Epidermal melanocyte (primary cell): Measurements from ENCODE around the gene APBB1IP.
"Not testable (repeated sequence)": the region's sequence is repeated elsewhere in the genome, so short reads cannot be mapped to it uniquely, and the experiment has no call there.

Experiments
- DNase-seq: peaks from one replicate; pipeline ENCODE4 v3.0.0; 2011; ENCODE audit warnings: low spot score; ENCODE audit not compliant: insufficient read length

APBB1IP gene

DNA sequence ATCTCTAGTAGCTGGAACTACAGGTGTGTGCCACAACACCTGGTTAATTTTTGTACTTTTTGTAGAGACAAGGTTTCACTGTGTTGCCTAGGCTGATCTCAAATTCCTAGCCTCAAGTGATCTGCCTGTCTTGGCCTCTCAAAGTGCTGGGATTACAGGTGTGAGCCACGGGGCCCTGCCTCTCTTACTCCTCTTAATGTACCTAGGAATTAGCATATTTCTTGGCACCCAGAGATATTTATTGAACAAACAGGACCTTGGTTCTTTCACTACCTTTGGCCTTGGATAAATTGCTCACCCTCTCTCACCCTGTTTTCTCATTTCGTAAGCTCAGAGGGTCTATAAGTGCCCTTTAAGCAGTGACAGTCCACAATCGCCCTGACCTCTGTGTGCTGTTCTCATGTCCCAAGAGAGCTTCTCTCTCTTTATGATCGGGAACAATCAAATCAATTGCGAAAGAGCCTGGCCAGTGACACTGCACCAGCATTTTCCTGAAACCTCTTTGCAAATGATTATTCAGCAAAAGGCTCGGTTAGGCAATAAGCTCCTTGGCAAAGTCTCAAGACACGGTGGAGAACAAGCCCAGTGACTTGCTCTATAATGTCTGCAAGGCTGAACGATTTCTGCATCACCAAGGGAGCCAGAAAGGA is 117.7 kb downstream of the APBB1IP start:
- DNase-seq: no peak

DNA sequence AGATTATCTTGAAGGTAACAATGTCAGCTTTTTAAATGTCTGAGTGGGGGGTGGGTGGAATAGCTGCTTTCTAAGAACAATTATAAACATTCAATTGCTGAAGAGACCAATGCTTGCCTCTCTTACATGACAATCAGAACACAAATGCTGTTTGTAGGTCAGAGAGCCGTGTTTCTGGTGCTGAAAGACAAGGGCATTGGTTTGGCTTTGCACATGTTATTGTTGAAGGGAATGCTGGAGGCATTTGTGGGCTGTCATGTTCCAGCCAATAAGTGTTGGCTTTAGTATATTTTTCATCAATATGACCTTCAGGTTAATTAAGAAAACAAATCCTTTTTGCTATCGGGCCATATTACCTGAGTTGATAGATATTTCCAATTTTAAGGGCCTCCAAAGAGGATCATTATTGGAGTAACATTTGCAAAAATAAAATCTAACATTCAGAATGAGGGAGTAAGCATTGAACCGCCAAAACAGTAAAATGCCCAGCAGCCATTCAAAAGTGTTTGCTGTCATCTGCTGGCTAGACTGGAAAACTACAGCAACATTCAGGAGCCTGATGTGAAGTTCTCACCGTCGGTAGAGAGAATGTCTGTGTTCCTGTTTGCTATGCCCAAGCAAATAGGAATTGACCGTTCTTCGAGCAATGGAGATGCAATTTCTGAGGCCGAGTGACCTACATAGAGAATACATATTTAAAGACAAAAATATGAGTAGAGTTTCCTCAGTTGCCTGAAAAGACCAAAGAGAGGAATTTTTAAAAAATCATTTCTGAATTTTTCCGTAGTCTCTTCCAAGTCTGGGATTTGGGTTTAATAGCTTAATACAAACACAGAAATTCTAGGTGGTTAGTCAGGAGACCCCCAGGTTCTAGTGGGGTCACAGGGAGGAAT is 118.9 kb downstream of the APBB1IP start:
- DNase-seq: peak; percentile 55

DNA sequence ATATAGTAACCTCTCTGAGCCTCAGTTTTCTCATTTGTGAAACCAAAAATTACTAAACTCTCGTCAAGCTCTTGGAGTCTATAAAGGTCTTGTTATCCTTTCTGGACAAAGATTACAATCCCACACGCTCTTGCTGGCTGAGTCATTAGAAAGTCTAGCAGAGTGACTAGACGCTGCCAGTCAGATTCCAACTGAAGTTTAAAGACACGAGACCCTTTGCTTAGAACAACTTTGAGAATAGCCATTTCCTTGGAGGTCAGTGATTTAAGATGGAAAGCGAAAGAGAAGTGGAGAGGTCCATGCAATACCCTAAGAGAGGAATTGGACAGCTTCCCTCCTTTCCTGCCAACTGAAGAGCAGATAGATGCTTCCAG is 119.5 kb downstream of the APBB1IP start:
- no peak for DNase-seq

DNA sequence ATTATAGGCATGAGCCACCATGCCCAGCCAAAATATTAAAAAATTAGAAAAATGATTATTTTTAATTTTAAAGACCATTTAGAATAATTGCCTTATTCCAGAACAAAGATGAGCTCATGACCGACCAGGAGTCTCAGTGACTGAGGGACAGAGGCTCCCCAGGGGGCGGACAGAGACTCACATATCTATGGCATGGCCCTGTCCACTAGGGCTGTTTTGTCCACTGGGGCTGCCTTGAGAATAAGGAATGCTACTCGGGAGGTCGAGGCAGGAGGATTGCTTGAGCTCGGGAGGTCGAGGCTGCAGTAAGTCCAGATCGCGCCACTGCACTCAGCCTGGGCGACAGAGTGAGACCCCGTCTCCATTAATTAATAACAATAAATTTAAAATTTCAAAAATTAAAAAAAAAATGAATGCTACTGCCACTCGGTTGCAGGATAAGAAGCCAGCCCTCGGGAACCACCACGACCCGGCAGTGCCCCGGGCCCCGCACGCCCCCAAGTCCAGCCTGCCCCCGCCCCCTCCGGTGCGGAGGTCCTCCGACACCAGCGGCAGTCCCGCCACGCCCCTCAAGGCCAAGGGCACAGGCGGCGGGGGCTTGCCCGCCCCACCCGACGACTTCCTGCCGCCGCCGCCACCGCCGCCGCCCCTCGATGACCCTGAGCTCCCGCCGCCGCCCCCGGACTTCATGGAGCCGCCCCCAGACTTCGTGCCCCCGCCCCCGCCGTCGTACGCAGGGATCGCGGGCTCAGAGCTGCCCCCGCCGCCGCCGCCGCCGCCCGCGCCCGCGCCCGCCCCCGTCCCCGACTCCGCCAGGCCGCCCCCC is 128.6 kb downstream of the APBB1IP start:
- no peak for DNase-seq

DNA sequence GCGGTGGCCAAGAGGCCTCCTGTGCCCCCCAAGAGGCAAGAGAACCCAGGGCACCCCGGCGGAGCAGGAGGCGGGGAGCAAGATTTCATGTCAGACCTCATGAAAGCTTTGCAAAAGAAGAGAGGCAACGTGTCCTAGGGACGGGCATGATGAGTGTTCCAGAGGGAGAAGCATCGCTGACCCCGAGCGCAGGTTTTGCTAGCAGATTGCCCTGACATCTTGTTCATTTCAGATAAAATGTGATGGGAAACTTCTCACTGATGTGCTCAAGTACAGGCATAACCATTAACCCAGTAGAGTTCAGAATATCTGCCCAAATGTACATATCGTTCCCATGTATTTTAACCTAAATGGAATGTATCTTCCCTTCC is 129.2 kb downstream of the APBB1IP start:
- DNase-seq: no peak

DNA sequence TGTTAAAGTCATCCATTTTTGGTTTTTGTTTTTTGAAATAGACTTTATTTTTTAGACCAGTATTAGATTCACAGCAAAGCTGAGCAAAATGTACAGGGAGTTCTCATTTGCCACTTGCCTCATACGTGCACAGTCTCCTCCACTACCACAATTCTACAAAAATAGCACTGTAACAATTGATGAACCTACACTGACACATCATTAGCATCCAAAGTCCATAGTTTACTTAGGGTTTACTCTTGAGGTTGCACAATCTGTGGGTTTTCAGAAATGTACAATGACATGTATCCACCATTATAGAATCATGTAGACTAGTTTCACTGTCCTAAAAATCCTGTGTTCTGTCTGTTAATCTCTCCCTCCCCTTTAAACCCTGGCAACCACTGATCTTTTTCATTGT is 133.5 kb downstream of the APBB1IP start:
- no peak for DNase-seq

DNA sequence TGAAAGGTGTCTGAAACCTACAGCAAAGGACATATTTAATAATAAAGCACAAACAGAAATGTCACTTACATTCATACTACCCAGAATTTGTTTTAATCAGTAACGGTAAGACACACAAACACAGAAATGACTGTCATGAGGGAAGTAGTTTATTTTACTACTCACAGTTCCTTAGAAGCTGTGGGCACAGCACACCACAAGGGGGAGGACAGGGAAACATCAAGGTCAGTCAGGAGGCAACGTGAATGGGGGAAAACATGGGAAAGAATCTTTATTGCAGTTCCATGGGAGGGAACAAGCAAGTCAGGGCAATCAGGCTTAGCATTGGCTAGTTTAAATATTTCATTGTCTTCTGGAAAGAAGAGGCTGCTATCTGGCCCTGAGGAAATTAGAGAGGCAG is 135.5 kb downstream of the APBB1IP start:
- no peak for DNase-seq

DNA sequence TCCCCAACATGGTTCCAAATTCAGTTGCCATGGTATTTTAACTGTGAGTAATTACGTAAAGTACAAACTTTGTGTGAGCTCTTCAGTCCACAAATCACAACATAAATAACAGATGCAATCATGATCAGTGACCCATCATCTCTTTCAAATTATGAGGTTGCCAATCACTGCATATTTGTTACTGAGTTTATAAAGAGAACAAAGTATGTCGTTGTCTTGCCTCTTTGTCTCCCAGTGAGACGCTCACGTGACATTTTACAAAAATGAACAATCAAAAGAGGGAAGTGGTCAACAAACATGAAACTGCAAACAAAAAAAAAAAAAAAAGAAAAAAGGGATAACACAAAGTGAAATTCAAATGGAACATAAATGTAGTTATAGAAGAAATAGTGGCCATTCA is 136.6 kb downstream of the APBB1IP start:
- DNase-seq: no peak

DNA sequence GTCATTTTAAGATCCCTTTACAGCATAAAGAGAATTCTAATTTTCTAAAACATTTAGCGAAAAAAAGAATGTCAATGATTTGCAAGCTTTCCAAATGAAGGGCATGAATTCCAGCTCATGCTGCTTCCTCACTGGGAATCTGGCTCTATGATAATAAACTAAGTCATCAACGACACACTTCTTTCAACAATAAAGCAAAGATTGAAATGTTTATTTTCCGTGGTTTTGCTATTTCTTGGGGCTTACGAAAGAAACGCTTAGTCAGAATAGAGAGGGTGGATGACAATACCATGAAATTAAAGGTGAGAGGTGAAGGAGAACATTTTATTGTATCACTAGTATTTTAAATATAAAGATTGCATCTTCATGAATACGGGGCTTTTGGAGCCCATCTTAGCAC is 140.2 kb downstream of the APBB1IP start:
- not testable (repeated sequence) for DNase-seq

DNA sequence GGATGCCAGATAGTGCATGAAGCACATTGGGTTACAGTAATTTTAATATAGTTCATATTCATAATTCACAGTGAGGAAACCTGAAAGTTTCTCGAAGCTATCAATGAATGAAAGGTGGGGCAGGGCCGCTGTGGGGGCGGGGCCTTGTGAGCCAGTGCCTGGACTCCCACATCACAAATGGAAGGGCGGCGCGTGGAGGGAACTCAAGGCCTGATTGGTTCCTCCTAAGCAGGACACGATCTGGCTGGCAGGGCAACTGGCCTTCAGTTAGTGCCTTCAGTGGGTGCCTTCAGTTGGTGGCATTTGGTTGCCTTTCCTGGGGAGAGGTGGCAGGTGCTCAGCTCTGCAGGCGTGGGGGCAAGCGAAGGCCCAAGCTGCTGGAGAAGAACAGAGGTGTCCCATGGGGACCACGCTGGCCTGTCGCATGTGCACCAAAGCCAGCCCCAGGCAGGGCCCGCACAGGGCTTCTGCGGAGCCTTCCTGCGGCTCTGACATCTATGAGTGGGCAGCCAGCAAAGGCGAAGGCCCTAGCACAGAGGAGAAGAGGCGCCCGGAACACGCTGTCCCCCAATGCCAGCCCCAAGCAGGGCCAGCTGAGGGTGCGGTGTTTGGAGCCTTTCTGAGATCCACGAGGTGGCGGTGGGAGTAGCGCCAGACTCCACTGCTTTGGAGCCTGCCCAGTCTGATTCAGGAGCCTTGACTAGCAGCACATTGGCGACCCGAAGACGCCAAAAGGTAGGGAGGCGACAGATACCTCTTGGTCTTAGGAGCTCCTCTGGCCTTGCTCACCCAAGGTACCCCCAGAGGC is 141.3 kb downstream of the APBB1IP start:
- no peak for DNase-seq

DNA sequence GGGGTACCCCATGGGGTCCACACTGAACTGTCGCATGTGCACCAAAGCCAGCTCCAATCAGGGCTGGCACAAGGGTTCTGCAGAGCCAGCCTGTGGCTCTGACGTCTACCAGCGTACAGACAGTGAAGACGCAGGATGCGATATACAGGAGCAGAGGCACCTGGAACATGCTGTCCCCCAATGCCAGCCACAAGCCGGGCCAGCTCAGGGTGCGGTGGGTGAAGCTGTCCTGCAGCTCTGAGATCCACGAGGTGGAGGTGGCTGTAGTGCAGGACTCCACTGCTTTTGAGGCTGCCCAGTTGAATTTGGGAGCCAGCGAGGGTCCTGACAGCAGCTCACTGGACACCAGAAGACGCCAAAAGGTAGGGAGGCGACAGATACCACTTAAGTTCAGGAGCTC is 148.1 kb downstream of the APBB1IP start:
- no peak for DNase-seq

DNA sequence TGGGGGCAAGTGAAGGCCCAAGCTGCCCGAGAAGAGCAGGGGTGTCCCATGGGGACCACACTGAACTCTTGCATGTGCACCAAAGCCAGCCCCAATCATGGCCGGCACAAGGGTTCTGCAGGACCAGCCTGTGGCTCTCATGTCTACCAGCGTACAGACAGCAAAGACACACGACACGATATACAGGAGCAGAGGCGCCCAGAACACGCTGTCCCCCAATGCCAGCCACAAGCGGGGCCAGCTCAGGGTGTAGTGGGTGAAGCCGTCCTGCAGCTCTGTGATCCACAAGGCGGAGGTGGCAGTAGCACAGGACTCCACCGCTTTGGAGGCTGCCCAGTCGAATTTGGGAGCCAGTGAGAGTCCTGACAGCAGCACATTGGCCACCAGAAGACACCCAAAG is 150.5 kb downstream of the APBB1IP start:
- DNase-seq: no peak

DNA sequence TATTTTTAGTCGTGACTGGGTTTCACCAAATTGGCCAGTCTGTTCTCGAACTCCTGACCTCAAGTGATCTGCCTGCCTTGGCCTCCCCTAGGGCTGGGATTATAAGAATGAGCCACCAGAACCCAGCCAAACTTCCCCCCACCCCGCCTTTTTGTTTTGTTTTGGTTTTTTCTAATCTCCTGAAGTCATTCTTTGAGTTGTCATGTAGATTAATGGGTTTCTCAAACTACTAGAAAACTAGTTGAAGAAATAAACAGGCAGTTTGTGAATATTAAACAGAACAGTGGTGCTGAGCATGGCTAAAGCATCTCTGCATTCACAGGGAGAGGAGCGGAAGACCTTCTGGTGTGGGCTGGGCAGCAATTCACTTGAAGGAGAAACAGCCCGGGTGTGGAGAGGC is 151.7 kb downstream of the APBB1IP start:
- DNase-seq: not testable (repeated sequence)

DNA sequence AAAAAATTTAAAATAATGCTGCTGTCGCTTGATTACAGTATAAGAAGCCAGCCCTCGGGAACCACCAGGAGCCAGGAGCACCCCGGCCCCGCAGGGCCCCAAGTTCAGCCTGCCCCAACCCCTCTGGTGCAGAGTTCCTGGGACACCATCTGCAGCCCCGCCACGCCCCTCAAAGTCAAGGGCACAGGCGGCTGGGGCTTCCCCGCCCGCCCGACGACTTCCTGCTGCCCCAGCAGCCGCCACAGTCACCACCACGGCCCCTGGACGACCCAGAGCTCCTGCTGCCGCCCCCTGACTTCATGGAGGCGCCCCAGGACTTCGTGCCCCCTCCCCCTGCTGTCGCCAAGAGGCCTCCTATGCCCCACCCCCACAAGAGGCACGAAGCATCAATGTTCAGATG is 155.8 kb downstream of the APBB1IP start:
- no peak for DNase-seq

DNA sequence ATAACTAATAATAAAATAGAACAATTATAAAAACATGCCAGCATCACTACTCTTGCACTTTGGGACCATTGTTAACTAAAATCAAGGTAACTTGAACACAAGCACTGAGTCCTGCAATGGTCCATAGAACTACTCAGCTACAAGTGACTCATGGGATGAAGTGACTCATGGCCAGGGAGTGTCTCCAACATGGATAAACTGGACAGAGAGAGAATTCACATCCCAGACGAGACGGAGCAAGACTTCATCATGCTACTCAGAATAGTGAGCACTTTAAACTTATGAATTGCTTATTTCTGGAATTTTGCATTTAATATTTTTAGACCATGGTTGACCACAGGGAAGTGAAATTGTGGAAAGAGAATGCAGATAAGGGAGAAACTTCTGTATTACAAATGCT is 165.1 kb downstream of the APBB1IP start:
- not testable (repeated sequence) for DNase-seq

DNA sequence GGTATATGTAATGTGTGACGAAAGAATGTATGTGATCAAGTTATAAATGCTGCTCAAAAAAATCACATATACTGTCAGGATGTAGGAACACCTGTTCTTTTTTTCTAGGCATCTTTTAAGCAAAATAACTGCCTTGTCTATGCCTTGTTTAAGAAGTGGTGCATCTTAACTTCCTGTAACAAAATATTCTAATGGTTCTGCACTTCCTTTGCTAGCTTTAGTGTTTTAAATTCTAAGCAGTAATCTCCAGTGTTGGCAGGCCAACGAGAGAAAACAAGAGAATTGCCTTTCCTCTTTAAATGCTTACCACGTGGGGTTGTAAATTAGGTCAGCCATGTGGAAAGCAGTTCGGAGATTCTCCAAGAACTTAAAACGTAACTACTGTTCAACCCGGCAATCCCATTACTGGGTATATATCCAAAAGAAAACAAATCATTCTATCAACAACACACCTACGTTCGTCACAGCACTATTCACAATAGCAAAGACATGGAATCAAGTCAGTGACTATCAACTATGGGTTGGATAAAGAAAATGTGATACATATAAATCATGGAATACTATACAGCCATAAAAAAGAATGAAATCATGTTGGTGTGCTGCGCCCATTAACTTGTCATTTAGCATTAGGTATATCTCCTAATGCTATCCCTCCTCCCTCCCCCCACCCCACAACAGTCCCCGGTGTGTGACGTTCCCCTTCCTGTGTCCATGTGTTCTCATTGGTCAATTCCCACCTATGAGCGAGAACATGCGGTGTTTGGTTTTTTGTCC is 166.4 kb downstream of the APBB1IP start:
- not testable (repeated sequence) for DNase-seq

DNA sequence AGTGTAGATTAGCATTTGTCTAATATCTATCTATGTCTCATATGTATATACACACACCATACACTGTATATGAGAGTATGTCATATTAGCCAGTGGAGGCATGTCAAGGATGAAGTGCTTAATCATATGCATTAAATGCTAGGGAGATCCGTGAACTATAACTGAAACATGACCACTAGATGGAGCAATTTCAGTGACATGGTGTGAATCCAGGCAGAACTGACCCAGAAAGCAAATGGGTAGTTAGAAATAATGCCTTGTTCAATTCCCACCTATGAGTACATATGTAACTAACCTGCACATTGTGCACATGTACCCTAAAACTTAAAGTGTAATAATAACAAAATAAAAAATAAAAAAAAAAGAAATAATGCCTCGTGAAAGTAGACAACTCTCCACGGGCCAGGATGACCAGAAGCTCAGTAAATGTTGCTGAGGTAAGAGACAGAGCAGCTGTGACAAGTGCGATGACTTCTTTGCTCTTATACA is 168.3 kb downstream of the APBB1IP start:
- not testable (repeated sequence) for DNase-seq

DNA sequence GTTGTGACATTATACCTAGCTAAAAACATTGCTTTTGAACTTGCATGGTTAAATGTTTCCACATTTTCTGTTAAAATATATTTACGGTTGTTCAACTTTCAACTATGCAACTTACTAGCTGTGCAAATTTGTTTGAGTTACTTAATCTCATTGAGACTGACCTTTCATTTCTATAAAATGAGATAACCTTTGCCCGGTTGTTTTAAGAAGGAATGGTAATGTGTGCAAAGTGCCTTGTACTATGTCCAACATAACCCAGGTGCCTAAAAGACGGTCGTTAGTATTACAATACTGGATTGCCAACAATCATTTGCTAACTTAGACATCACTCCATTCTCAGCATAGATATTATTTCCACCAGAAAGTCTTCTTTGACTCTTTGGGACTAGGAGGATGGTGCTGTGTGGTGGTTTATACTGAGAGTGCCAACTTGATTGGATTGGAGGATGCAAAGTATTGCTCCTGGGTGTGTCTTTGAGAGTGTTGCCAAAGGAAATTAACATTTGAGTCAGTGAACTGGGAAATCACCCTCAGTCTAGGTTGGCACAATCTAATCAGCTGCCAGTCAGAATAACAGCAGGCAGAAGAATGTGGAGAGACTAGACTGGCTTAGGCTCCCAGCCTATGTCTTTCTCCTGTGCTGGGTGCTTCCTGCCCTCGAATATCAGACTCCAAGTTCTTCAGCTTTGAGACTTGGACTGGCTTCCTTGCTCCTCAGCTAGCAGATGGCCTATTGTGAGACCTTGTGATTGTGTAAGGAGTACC is 174.2 kb downstream of the APBB1IP start:
- DNase-seq: no peak
